Stomach smooth muscle (tissue), 2 donors: Measurements from ENCODE around the gene UCP3.

ENCODE experiments used
- H3K27ac ChIP-seq: one replicate; pipeline ENCODE4 v1.7.0; 2013; ENCODE audit warnings: mild to moderate bottlenecking, low read length, inconsistent platforms
- H3K27me3 ChIP-seq, 2 donors: one replicate each; pipeline ENCODE4 v1.7.0; 2013; ENCODE audit warnings: low read length in 2 of 2; ENCODE audit not compliant: insufficient read depth in 2 of 2, control insufficient read depth in 1 of 2
- H3K36me3 ChIP-seq, 2 donors: one replicate each; pipeline ENCODE4 v1.7.0; 2013; ENCODE audit warnings: low read length in 2 of 2; ENCODE audit not compliant: control insufficient read depth in 2 of 2, insufficient read depth in 2 of 2
- H3K4me1 ChIP-seq: one replicate; pipeline ENCODE4 v1.7.0; 2013; ENCODE audit warnings: low read length; ENCODE audit not compliant: control insufficient read depth, insufficient read depth
- H3K4me3 ChIP-seq, 2 donors: one replicate each; pipeline ENCODE4 v1.7.0; 2013; ENCODE audit warnings: low read length in 2 of 2
- H3K9ac ChIP-seq, 2 donors: one replicate each; pipeline ENCODE4 v1.7.0; 2013; ENCODE audit warnings: low read length in 2 of 2, mild to moderate bottlenecking in 1 of 2
- H3K9me3 ChIP-seq, 2 donors: one replicate each; pipeline ENCODE4 v1.7.0; 2013; ENCODE audit warnings: low read length in 2 of 2; ENCODE audit not compliant: control insufficient read depth in 2 of 2
- donor health status: healthy.
- donor health status: Pancreatic carcinoma.

Gene UCP3

GRCh38 chr11:74017631-74018030 is 8.7 kb upstream of the UCP3 start:
- Histone ChIP-seq H3K4me1 (peaks cover 34% of the 10 kb centered on the region), H3K9ac (no peak overlapping the region)

GRCh38 chr11:74015919-74016684 is 7.2 kb upstream of the UCP3 start:
- peaks cover 34% of the 10 kb centered on the region for H3K4me1 ChIP-seq
- H3K9me3 ChIP-seq, result no peaks in the 10 kb centered on the region
- H3K36me3 ChIP-seq, result peaks cover 0 to 5% of the 10 kb centered on the region in 2 donors
- H3K27ac ChIP-seq, result no peak overlapping the region
- no peak overlapping the region for H3K9ac ChIP-seq
- H3K4me3 ChIP-seq, result no peak overlapping the region
- no peaks in the 10 kb centered on the region for H3K27me3 ChIP-seq

More at GRCh38 chr11:74017631-74018030, 8.7 kb upstream of the UCP3 start:
- Histone ChIP-seq H3K27me3 (no peaks in the 10 kb centered on the region), H3K36me3 (peaks cover 0 to 5% of the 10 kb centered on the region in 2 donors), H3K4me3 (peak overlapping the region in 1 of 2 donors; percentile 22), H3K9me3 (no peaks in the 10 kb centered on the region), H3K27ac (peak overlapping the region; percentile 95)

DNA sequence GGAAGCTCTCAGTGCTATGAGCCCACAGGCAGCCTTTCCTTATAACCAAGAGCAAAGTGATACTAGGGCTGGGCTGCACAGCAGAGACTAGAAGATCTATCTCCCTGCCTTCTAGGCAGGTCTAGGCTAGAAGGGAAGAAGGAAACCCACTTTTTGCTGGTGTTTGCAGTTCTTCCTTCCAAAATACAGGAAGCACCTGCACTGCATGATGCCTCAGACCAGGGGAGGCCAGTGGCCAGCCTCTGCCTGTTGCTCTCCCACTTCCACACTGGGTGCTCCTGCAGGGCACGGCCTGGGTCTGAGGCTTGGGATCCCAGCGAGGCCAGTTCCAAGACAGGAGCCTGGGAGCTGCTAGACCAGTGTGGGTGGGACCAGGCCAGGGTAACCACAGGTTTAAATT is 6.0 kb upstream of the UCP3 start:
- no peaks in the 10 kb centered on the region for H3K27me3 ChIP-seq
- no peaks in the 10 kb centered on the region for H3K9me3 ChIP-seq
- H3K4me3 ChIP-seq, result no peak overlapping the region
- H3K4me1 ChIP-seq, result peaks cover 26% of the 10 kb centered on the region
- no peak overlapping the region for H3K27ac ChIP-seq
- no peak overlapping the region for H3K9ac ChIP-seq
- peaks cover 0 to 3% of the 10 kb centered on the region in 2 donors for H3K36me3 ChIP-seq

DNA sequence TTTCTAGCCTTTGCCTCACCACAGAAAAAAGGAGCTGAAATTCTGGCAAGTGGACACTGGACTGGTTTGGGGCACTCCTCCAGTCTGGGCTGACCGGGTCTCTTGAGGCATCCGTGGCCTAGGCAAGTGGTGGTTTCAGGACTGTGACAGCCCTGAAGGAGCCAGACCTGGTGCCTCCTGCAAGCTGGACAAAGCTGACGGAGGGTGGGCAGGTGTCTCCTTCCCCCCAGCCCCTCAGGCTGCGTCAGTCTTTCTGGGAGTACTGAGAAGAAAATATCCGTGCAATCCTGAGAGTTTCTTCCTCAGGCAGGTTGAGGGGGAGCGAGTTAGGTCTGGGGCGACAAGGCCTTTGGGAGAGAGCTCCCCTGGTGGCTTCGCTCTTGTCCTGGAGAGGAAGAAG is 4.3 kb upstream of the UCP3 start:
- peaks cover 0 to 2% of the 10 kb centered on the region in 2 donors for H3K36me3 ChIP-seq
- H3K9me3 ChIP-seq, result no peaks in the 10 kb centered on the region
- H3K27ac ChIP-seq, result no peak overlapping the region
- no peaks in the 10 kb centered on the region for H3K27me3 ChIP-seq
- no peak overlapping the region for H3K4me3 ChIP-seq
- H3K4me1 ChIP-seq, result peaks cover 13% of the 10 kb centered on the region
- no peak overlapping the region for H3K9ac ChIP-seq

DNA sequence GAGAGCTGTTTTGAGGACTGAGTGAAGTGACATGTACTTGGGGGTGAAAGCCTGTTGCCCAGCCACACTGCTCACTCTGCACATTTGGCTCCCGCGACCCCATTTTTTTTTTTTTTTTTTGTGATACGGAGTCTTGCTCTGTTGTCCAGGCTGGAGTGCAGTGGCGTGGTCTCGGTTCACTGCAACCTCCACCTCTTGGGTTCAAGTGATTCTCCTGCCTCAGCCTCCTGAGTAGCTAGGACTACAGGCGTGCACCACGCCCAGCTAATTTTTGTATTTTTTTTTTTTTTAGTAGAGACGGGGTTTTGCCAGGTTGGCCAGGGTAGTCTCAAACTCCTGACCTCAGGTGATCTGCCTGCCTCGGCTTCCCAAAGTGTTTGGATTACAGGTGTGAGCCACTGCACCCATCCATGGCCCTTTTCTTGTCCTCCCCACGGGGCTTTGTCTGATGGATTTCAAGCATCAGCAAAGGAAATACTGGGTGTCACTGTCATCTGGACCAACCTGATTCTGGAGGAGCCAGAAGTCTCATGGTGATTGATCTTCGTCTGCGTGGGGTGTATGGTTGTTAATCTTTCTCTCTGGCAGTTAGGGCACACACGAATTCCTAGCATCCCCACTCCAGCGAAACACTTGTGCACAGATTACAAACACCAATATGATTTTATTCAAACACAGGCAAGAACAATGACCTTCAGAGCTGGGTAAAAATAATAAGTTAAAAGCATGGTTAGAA is 3.4 kb upstream of the UCP3 start:
- no peak overlapping the region for H3K4me3 ChIP-seq
- H3K27ac ChIP-seq, result no peak overlapping the region
- H3K9ac ChIP-seq, result no peak overlapping the region
- peaks cover 10% of the 10 kb centered on the region for H3K4me1 ChIP-seq
- no peaks in the 10 kb centered on the region for H3K27me3 ChIP-seq
- H3K36me3 ChIP-seq, result peaks cover 0 to 2% of the 10 kb centered on the region in 2 donors
- no peaks in the 10 kb centered on the region for H3K9me3 ChIP-seq

GRCh38 chr11:74011360-74012073 is 2.6 kb upstream of the UCP3 start:
- Histone ChIP-seq H3K9ac (no peak overlapping the region), H3K4me1 (peaks cover 9% of the 10 kb centered on the region), H3K4me3 (no peak overlapping the region), H3K9me3 (no peaks in the 10 kb centered on the region), H3K36me3 (no peaks in the 10 kb centered on the region), H3K27ac (no peak overlapping the region), H3K27me3 (no peaks in the 10 kb centered on the region)

GRCh38 chr11:74010306-74011300 is 1.7 kb upstream of the UCP3 start:
- Histone ChIP-seq H3K9ac (no peak overlapping the region), H3K27ac (no peak overlapping the region), H3K36me3 (no peaks in the 10 kb centered on the region), H3K9me3 (no peaks in the 10 kb centered on the region), H3K27me3 (no peaks in the 10 kb centered on the region), H3K4me1 (peaks cover 9% of the 10 kb centered on the region), H3K4me3 (no peak overlapping the region)

- peaks cover 9% of the 10 kb centered on the region for H3K4me1 ChIP-seq
- H3K9me3 ChIP-seq, result no peaks in the 10 kb centered on the region
- H3K4me3 ChIP-seq, result no peak overlapping the region
- H3K27me3 ChIP-seq, result no peaks in the 10 kb centered on the region
- H3K9ac ChIP-seq, result no peak overlapping the region
- no peak overlapping the region for H3K27ac ChIP-seq
- H3K36me3 ChIP-seq, result no peaks in the 10 kb centered on the region
These were observed 905 bp upstream of the UCP3 start for GRCh38 chr11:74009675-74010305.

DNA sequence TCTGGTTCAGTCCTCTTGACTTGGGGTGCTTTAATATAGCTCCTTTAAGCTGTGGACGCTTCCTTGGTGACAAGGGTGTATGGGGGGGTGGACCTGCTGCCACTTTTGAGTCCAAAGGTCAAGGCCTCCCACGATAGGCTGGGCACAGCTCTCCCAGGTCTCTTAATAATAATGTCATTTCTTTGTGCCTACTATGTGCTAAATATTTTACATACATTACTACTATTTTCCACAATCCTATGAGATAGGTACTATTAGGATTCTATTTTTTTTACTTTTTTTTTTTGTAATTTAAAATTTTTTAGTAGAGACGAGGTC is 304 bp upstream of the UCP3 start:
- H3K9me3 ChIP-seq, result no peaks in the 10 kb centered on the region
- peaks cover 2 to 5% of the 10 kb centered on the region in 2 donors for H3K36me3 ChIP-seq
- H3K4me3 ChIP-seq, result no peak overlapping the region
- H3K4me1 ChIP-seq, result peaks cover 9% of the 10 kb centered on the region
- H3K27ac ChIP-seq, result no peak overlapping the region
- no peaks in the 10 kb centered on the region for H3K27me3 ChIP-seq
- H3K9ac ChIP-seq, result no peak overlapping the region
